Muscle of back (tissue), 11 donors: Measurements from ENCODE around the gene LMO2. TPM values are rescaled to one million over a fixed set of nuclear protein-coding genes. Genes with fewer than 3 reads are reported as not detected.
"Not testable (repeated sequence)": the region's sequence is repeated elsewhere in the genome, so short reads cannot be mapped to it uniquely, and the experiment has no call there.

Source experiments
- DNase-seq, 3 donors: peaks; one replicate each; pipeline versions ENCODE4 v3.0.0 to v3.0.0-alpha.2; 2013
- polyA plus RNA-seq, 10 donors: library from polyadenylated mRNA; unstranded; fragments of 120-200 nt; gene quantifications; one replicate each; pipeline ENCODE4 v1.2.1, GENCODE V29; 2013; ENCODE audit not compliant: insufficient read length in 10 of 10

LMO2 gene
- polyA plus RNA-seq, 10 donors = 13.6 to 20.3 (median 17.8) TPM

GRCh38 chr11:33864479-33864878 lies 27.4 kb downstream of the LMO2 start:
- no peak for DNase-seq

GRCh38 chr11:33863418-33864172 lies 28.3 kb downstream of the LMO2 start:
- no peak for DNase-seq

- DNase-seq = no peak
Observed at GRCh38 chr11:33861941-33862589, 29.8 kb downstream of the LMO2 start.

- DNase-seq = no peak
Observed at GRCh38 chr11:33861386-33861785, 30.5 kb downstream of the LMO2 start.

DNA sequence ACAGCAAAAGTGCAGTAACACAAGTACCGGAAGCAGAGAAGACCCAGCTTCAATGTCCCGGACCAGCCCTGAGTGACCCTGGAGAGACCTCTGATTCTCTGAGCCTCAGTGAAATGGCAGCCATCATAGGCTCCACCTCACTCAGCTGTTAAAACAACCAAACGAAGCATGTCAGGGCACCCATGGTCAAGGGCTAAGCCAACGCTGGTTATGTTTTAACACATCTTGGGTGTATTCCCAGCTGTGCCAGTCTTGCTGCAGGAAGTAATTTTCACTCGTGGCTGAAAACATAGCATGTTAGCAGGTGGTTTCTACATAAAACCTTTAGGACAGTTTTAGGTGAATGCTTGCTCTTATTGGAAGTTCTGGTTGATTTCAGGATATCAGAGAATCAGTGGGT lies 30.9 kb downstream of the LMO2 start:
- DNase-seq = no peak

- no peak for DNase-seq
Observed at GRCh38 chr11:33859306-33859705, 32.6 kb downstream of the LMO2 start.

- peak; percentile 50 to 82 (median 74) for DNase-seq
Observed at GRCh38 chr11:33857933-33858371, 33.9 kb downstream of the LMO2 start.

DNA sequence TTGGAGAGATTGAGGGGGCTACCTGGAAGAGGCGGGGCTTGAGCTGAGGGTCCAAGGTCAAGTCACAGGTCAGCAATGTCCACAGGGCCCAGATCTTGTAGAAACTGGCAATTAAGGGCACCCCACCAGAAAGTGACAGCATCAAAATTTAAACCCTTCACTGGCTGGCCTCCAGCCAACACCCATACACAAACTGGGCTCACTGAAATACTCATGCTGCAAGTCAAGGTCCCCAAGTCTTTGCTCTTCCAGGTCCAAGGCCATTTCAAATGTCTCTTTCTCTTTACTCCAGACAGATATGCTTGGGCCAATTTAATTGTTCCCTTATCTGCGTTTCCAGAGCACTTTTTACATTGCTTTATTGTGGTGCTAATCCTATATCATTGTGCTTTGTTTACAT lies 36.4 kb downstream of the LMO2 start:
- no peak for DNase-seq

DNA sequence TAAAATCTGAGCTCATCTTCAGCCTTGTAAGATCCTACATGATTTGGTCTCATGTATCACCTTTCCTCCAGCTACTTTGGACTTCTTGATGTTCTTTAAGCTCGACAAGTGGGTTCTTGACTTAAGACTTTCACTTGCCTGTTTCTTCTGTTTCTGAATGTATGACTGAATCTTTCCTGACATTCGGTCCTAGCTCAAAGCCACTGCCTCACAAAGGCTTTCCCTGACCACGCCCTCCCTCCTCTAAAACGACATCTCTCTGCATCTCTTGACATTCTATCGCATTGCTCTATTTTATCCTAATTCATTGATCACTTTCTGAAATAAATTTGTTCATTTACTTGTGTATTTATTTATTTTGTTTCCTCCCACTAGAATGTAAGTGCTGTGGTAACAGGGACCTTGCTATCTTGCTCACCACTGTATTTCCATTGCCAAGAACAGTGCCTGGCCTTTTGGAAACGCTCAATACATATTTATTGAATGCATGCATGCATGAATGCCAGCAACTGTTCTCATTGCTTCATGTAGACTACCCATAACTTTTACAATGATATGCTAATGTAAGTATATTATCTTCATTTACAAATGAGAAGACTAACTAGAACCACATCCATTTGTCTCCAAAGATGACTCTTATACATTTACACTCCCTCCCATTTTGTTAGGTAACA lies 43.0 kb downstream of the LMO2 start:
- no peak for DNase-seq

GRCh38 chr11:33847251-33847650 lies 44.6 kb downstream of the LMO2 start:
- no peak for DNase-seq

GRCh38 chr11:33844236-33844635 lies 47.6 kb downstream of the LMO2 start:
- no peak for DNase-seq

GRCh38 chr11:33843018-33843417 lies 48.9 kb downstream of the LMO2 start:
- DNase-seq = no peak

- DNase-seq = no peak
Observed at GRCh38 chr11:33842236-33842915, 49.5 kb downstream of the LMO2 start.

DNA sequence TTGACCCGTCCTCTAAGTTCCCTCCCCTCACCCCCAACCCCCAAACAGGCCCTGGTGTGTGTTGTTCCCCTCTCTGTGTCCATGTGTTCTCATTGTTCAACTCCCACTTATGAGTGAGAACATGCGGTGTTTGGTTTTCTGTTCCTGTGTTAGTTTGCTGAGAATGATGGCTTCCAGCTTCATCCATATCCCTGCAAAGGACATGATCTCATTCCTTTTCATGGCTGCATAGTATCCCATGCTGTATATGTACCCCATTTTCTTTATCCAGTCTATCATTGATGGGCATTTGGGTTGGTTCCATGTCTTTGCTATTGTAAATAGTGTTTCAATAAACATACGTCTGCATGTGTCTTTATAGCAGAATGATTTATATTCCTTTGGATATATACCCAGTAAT lies 53.6 kb downstream of the LMO2 start:
- not testable (repeated sequence) for DNase-seq

GRCh38 chr11:33837334-33837733 lies 54.5 kb downstream of the LMO2 start:
- not testable (repeated sequence) for DNase-seq

- peak; percentile 14 to 55 (median 35) for DNase-seq
Observed at GRCh38 chr11:33835143-33835878, 56.6 kb downstream of the LMO2 start.

GRCh38 chr11:33832676-33833075 lies 59.2 kb downstream of the LMO2 start:
- DNase-seq = no peak

DNA sequence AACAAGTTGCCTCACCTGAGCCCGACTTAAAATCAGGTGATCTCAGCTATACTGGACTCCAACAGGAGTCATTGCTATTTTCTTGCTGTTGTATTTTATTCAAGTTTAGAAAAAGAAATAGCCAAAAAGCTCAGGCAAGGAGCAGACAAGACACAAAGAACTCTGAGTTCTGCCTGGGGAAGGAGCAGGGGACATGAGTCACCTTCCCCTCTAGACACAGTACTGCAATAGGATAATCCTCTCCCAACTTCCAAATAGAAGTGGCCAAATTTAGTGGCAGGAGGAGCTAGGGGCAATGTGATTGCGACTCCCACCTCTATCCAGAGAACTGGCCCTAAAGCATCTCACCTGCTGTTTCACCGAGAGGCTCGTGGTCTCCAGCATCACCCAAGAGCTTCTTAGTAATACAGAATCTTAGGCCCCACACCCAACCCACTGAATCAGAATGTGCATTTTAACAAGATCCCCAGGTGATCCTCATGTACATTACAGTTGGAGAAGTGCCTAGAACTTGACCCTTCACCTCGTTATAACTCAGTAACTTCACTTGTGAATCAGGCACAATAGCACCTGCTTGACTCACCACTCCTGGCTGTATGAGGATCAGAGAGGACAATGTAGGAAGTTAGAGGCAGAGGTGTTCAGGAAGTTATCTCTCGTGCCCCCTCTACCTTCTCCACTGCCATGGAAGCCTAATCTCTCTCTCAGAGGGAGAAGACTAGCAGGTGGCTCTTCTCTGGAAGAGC lies 60.8 kb downstream of the LMO2 start:
- no peak for DNase-seq

- DNase-seq = peak; percentile 62 to 82 (median 64)
Observed at GRCh38 chr11:33829430-33830141, 62.3 kb downstream of the LMO2 start.
